ENCODE measurements around the gene KAT8. TPM values are rescaled to one million over a fixed set of nuclear protein-coding genes. Genes with fewer than 3 reads are reported as not detected.

KAT8 gene
- total and polyA plus RNA-seq, 9 of the 15 experiments (the other 6 are each of a cell fraction or from before 2014, with no cell fraction given) = 10.0 to 98.5 (median 76.4) TPM

DNA sequence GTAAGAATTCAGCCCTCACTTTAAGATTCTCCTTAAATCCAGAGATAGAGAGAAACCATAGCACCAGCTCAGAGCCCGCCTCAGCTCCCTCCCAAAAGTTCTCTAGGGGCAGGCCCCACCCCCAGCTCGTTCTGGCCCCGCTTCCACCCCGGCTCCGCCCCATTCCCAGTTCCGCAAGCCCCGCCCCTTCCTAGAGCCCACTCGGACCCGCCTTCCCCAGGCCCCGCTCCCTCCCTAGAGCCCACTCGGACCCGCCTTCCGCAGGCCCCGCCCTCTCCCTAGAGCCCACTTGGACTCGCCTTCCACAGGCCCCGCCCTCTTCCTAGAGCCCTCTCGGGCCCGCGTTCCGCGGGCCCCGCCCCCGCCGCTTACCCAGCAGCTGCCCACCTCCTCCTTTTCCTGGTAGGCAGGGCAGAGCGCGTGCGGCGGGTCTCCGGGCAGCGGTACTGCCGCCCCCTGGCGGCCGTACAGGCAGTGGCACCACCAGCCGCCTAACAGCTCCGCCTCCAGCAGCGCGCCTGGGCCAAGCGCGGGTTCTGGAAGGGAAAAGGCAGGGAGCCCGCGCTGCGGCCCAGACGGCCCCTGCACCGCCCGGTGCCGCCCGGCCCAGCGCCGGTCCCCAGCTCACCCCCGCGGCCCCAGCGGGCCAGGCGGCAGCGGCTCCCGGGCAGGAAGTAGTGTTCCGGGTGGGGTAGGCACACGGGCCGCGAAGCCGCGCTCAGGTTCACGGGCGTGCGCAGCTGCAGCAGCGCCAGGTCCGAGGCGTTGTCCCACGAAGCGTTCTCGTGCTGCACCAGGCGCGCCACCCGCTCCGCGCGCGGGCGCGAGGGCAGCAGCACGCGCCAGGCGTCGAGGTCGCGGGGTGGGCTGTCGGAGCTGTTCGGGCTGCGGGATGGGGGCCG is 24.9 kb downstream of the KAT8 start (continued):
- no peak for TF ChIP-seq CBX2 (IDR thresholded peaks at IDR 0.05; ENCODE audit: insufficient read depth, low read length, poor library complexity, severe bottlenecking)
- TF ChIP-seq, protein P1, sequence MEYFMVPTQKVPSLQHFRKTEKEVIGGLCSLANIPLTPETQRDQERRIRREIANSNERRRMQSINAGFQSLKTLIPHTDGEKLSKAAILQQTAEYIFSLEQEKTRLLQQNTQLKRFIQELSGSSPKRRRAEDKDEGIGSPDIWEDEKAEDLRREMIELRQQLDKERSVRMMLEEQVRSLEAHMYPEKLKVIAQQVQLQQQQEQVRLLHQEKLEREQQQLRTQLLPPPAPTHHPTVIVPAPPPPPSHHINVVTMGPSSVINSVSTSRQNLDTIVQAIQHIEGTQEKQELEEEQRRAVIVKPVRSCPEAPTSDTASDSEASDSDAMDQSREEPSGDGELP (CRISPR knock-in tag; IDR thresholded peaks at IDR 0.05; ENCODE audit: borderline replicate concordance) = peak; percentile 94
- TF ChIP-seq GABPA (tag; conservative IDR thresholded peaks at IDR 0.05; ENCODE audit: low read depth) = peak; percentile 57; the same call in 1 of the 2 replicates
- no peak for TF ChIP-seq ZNF23 (CRISPR knock-in tag; IDR thresholded peaks at IDR 0.05)
- no peak for TF ChIP-seq MEF2A (IDR thresholded peaks at IDR 0.05; ENCODE audit: control insufficient read depth, low read depth, low read length)
- peak; percentile 53; the same call in 1 of the 2 replicates for TF ChIP-seq KLF16 (IDR thresholded peaks at IDR 0.05)
- peak; percentile 91 to 94 for TF ChIP-seq RAD21 (CRISPR knock-in tag; conservative IDR thresholded peaks at IDR 0.05 in 1 of 2, IDR thresholded peaks at IDR 0.05 in 1 of 2)
- TF ChIP-seq MTA3 (IDR thresholded peaks at IDR 0.05; ENCODE audit: borderline replicate concordance) = peak; percentile 92
- TF ChIP-seq NEUROD1 (IDR thresholded peaks at IDR 0.05; ENCODE audit: borderline replicate concordance, low read depth, low read length, partially characterized antibody) = peak; percentile 55
- TF ChIP-seq, protein P2, sequence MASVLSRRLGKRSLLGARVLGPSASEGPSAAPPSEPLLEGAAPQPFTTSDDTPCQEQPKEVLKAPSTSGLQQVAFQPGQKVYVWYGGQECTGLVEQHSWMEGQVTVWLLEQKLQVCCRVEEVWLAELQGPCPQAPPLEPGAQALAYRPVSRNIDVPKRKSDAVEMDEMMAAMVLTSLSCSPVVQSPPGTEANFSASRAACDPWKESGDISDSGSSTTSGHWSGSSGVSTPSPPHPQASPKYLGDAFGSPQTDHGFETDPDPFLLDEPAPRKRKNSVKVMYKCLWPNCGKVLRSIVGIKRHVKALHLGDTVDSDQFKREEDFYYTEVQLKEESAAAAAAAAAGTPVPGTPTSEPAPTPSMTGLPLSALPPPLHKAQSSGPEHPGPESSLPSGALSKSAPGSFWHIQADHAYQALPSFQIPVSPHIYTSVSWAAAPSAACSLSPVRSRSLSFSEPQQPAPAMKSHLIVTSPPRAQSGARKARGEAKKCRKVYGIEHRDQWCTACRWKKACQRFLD (CRISPR knock-in tag; IDR thresholded peaks at IDR 0.05) = peak; percentile 40; the same call in 1 of the 2 replicates
- TF ChIP-seq TOE1 (IDR thresholded peaks at IDR 0.05; ENCODE audit: borderline replicate concordance) = peak; percentile 66; the same call in 1 of the 2 replicates
- no peak for TF ChIP-seq TOE1 (CRISPR knock-in tag; IDR thresholded peaks at IDR 0.05; ENCODE audit: borderline replicate concordance, low read depth)
- TF ChIP-seq, protein P3, sequence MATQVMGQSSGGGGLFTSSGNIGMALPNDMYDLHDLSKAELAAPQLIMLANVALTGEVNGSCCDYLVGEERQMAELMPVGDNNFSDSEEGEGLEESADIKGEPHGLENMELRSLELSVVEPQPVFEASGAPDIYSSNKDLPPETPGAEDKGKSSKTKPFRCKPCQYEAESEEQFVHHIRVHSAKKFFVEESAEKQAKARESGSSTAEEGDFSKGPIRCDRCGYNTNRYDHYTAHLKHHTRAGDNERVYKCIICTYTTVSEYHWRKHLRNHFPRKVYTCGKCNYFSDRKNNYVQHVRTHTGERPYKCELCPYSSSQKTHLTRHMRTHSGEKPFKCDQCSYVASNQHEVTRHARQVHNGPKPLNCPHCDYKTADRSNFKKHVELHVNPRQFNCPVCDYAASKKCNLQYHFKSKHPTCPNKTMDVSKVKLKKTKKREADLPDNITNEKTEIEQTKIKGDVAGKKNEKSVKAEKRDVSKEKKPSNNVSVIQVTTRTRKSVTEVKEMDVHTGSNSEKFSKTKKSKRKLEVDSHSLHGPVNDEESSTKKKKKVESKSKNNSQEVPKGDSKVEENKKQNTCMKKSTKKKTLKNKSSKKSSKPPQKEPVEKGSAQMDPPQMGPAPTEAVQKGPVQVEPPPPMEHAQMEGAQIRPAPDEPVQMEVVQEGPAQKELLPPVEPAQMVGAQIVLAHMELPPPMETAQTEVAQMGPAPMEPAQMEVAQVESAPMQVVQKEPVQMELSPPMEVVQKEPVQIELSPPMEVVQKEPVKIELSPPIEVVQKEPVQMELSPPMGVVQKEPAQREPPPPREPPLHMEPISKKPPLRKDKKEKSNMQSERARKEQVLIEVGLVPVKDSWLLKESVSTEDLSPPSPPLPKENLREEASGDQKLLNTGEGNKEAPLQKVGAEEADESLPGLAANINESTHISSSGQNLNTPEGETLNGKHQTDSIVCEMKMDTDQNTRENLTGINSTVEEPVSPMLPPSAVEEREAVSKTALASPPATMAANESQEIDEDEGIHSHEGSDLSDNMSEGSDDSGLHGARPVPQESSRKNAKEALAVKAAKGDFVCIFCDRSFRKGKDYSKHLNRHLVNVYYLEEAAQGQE (IDR thresholded peaks at IDR 0.05; ENCODE audit: borderline replicate concordance) = peak; percentile 84
- TF ChIP-seq, protein P3 (CRISPR knock-in tag; IDR thresholded peaks at IDR 0.05; ENCODE audit: low read depth) = peak; percentile 64; the same call in 1 of the 2 replicates
- TF ChIP-seq ZKSCAN3 (CRISPR knock-in tag; IDR thresholded peaks at IDR 0.05) = no peak
- TF ChIP-seq MTF1 (CRISPR knock-in tag; IDR thresholded peaks at IDR 0.05; ENCODE audit: borderline replicate concordance) = no peak
